ENCODE data around the gene ZNF407. TPM values are rescaled to one million over a fixed set of nuclear protein-coding genes. Genes with fewer than 3 reads are reported as not detected.
"Not testable (repeated sequence)": the region's sequence is repeated elsewhere in the genome, so short reads cannot be mapped to it uniquely, and the experiment has no call there.

Gene ZNF407
- total and polyA plus RNA-seq, 4 donors = 2.8 to 34.9 (median 9.5) TPM

DNA sequence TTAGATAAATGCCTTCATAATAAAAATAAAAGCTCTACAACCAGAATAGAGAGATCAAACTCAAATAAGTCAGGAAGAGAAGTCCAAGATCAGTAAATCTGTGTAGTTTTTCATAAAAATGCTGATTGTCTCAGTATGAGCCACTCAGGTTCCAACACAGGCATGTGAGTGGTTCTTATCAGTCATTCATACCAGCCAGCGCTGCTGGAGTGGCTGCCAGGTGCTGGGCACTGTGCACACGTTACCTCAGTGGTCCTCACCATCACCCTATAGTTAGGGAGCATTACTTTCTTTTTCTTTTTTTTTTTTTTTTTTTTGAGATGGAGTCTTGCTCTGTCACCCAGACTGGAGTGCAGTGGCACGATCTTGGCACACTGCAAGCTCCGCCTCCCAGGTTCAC is 39.6 kb upstream of the ZNF407 start:
- no peak for TF ChIP-seq CTCF (IDR thresholded peaks at IDR 0.05; ENCODE audit: control extremely low read depth, extremely low read depth)
- Histone ChIP-seq H3K4me3 (no peak overlapping the region), H3K4me1 (ENCODE audit: control insufficient read depth in 5 of 5, insufficient read depth in 5 of 5, low read length in 5 of 5) (peaks cover 0 to 20% (median 4%) of the 10 kb centered on the region in 5 donors), H3K9ac (ENCODE audit: insufficient read depth in 1 of 2, low read length in 2 of 2) (no peak overlapping the region), H3K36me3 (ENCODE audit: control insufficient read depth in 4 of 4, insufficient read depth in 4 of 4, low read length in 4 of 4) (no peaks in the 10 kb centered on the region), H3K9me3 (ENCODE audit: control insufficient read depth in 4 of 4, insufficient read depth in 3 of 4, low read length in 3 of 4) (no peaks in the 10 kb centered on the region), H3K27me3 (ENCODE audit: control insufficient read depth in 3 of 3, insufficient read depth in 3 of 3, low read length in 2 of 3) (no peaks in the 10 kb centered on the region), H3K27ac (ENCODE audit: low read depth in 1 of 2, low read length in 1 of 2) (no peak overlapping the region)
- DNase-seq (peak in 1 of 3 donors; percentile 45), ATAC-seq (ENCODE audit: insufficient read depth, low FRiP score) (no peak)
- 81 to 84% methylated on average over 4 of the region's 4 CpGs for WGBS, 2 donors

DNA sequence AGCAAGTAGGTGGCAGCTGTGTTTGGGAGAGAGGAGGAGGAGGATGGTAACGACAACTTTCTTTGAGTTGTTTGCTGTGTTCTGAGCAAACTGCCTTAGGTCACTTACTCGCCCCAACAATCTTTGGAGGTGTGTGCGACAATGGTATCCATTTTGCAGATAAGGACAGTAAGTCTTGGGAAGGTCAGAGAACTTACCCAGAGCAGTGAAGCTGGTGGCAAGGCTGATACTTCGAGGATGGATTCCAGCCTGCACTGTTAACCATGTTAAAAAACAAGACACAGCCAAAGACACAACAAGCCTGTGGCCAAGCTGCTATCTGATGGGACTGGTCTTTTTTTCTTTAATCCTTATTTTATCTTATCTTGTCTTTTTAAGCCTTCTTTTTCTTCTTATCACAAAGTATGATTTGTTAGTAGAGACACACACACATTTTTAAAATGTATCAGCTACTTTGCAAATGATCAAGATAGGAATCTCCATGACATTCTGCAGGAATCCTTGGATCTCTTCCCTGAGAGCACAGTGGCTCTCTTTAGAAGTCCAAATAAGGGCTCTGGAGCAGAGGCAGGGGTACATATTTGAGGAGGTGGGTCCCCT is 35.4 kb upstream of the ZNF407 start:
- no peak overlapping the region for H3K27ac ChIP-seq (ENCODE audit: low read depth in 1 of 2, low read length in 1 of 2)
- H3K27me3 ChIP-seq (ENCODE audit: control insufficient read depth in 3 of 3, insufficient read depth in 3 of 3, low read length in 2 of 3) = no peaks in the 10 kb centered on the region
- WGBS, 2 donors = 83 to 96% methylated on average over 4 of the region's 4 CpGs
- H3K4me3 ChIP-seq = no peak overlapping the region
- ATAC-seq (ENCODE audit: insufficient read depth, low FRiP score) = no peak
- TF ChIP-seq CTCF (IDR thresholded peaks at IDR 0.05; ENCODE audit: control extremely low read depth, extremely low read depth) = no peak
- H3K36me3 ChIP-seq (ENCODE audit: control insufficient read depth in 4 of 4, insufficient read depth in 4 of 4, low read length in 4 of 4) = no peaks in the 10 kb centered on the region
- peaks cover 0 to 35% (median 4%) of the 10 kb centered on the region in 5 donors for H3K4me1 ChIP-seq (ENCODE audit: control insufficient read depth in 5 of 5, insufficient read depth in 5 of 5, low read length in 5 of 5)
- DNase-seq = peak in 2 of 3 donors; percentile 50 to 52
- peaks cover 0 to 6% (median 0%) of the 10 kb centered on the region in 4 donors for H3K9me3 ChIP-seq (ENCODE audit: control insufficient read depth in 4 of 4, insufficient read depth in 3 of 4, low read length in 3 of 4)
- no peak overlapping the region for H3K9ac ChIP-seq (ENCODE audit: insufficient read depth in 1 of 2, low read length in 2 of 2)

DNA sequence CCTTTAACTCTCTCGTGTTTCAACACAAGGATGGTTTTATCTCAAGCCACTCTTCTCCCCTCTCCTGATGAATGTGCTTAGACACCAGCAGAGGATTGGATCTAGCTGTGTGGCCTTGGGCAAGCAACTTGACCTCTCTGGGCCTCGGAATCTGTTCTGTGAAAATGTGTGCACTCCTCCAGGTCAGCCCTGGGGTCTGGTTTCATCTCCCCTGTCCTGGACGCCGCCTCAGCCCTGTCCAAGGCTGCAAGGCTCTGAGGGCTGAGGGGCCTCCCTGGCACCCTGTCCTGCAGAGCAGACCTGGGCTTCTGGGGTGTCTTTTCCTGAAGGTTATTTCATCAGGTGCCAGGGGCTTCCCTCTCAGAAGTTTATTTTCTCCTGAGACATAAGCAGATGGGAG is 34.9 kb upstream of the ZNF407 start:
- no peak overlapping the region for H3K9ac ChIP-seq (ENCODE audit: insufficient read depth in 1 of 2, low read length in 2 of 2)
- peaks cover 0 to 8% (median 0%) of the 10 kb centered on the region in 4 donors for H3K9me3 ChIP-seq (ENCODE audit: control insufficient read depth in 4 of 4, insufficient read depth in 3 of 4, low read length in 3 of 4)
- 77 to 90% methylated on average over 4 of the region's 4 CpGs for WGBS, 2 donors
- no peak overlapping the region for H3K27ac ChIP-seq (ENCODE audit: low read depth in 1 of 2, low read length in 1 of 2)
- H3K4me3 ChIP-seq = no peak overlapping the region
- no peaks in the 10 kb centered on the region for H3K27me3 ChIP-seq (ENCODE audit: control insufficient read depth in 3 of 3, insufficient read depth in 3 of 3, low read length in 2 of 3)
- ATAC-seq (ENCODE audit: insufficient read depth, low FRiP score) = no peak
- H3K36me3 ChIP-seq (ENCODE audit: control insufficient read depth in 4 of 4, insufficient read depth in 4 of 4, low read length in 4 of 4) = no peaks in the 10 kb centered on the region
- DNase-seq = no peak
- TF ChIP-seq CTCF (IDR thresholded peaks at IDR 0.05; ENCODE audit: control extremely low read depth, extremely low read depth) = no peak
- peaks cover 0 to 35% (median 4%) of the 10 kb centered on the region in 5 donors for H3K4me1 ChIP-seq (ENCODE audit: control insufficient read depth in 5 of 5, insufficient read depth in 5 of 5, low read length in 5 of 5)

DNA sequence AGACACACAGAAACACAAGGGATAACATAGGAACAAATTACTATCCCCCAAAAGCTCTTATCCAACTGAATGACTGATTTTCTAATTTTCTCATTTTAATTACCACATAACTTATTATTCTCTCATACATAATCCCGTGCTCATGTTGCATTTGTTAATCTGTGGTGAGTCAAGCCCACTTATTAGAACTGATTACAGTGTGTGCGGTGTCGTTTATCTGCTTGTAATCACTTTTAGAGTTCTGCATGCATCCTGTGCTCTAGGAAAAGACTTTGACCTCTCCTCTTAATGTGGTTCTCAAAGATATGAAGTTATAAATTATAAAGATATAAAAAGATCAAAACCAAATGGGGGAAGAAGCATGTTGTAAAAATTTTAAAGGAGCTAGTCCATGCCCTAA is 33.7 kb upstream of the ZNF407 start:
- DNase-seq = peak in 2 of 3 donors; percentile 31 to 48
- WGBS, 2 donors = 43 to 47% methylated on average over 3 of the region's 3 CpGs
- H3K4me1 ChIP-seq (ENCODE audit: control insufficient read depth in 5 of 5, insufficient read depth in 5 of 5, low read length in 5 of 5) = peaks cover 0 to 35% (median 4%) of the 10 kb centered on the region in 5 donors

DNA sequence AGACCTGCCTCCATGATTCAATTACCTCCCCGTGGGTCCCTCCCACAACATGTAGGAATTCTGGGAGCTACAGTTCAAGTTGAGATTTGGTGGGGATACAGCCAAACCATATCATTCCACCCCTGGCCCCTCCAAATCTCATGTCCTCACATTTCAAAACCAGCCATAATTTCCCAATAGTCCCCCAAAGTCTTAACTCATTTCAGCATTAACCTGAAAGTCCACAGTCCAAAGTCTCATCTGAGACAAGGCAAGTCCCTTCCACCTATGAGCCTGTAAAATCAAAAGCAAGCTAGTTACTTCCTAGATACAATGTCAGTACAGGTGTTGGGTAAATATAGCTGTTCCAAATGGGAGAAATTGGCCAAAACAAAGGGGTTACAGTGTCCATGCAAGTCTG is 32.5 kb upstream of the ZNF407 start:
- H3K27me3 ChIP-seq (ENCODE audit: control insufficient read depth in 3 of 3, insufficient read depth in 3 of 3, low read length in 2 of 3); H3K27ac ChIP-seq (ENCODE audit: low read depth in 1 of 2, low read length in 1 of 2); H3K4me3 ChIP-seq; ATAC-seq (ENCODE audit: insufficient read depth, low FRiP score); DNase-seq; H3K36me3 ChIP-seq (ENCODE audit: control insufficient read depth in 4 of 4, insufficient read depth in 4 of 4, low read length in 4 of 4); H3K9ac ChIP-seq (ENCODE audit: insufficient read depth in 1 of 2, low read length in 2 of 2): not testable (repeated sequence)
- H3K9me3 ChIP-seq (ENCODE audit: control insufficient read depth in 4 of 4, insufficient read depth in 3 of 4, low read length in 3 of 4) = peaks cover 0 to 10% (median 0%) of the 10 kb centered on the region in 4 donors
- H3K4me1 ChIP-seq (ENCODE audit: control insufficient read depth in 5 of 5, insufficient read depth in 5 of 5, low read length in 5 of 5) = peaks cover 0 to 35% (median 4%) of the 10 kb centered on the region in 5 donors
- 85 to 100% methylated on average over 1 of the region's 1 CpG for WGBS, 2 donors

More for the DNA sequence above, 33.7 kb upstream of the ZNF407 start:
- no peaks in the 10 kb centered on the region for H3K27me3 ChIP-seq (ENCODE audit: control insufficient read depth in 3 of 3, insufficient read depth in 3 of 3, low read length in 2 of 3)
- no peaks in the 10 kb centered on the region for H3K36me3 ChIP-seq (ENCODE audit: control insufficient read depth in 4 of 4, insufficient read depth in 4 of 4, low read length in 4 of 4)
- no peak for TF ChIP-seq CTCF (IDR thresholded peaks at IDR 0.05; ENCODE audit: control extremely low read depth, extremely low read depth)
- no peak overlapping the region for H3K4me3 ChIP-seq
- H3K9me3 ChIP-seq (ENCODE audit: control insufficient read depth in 4 of 4, insufficient read depth in 3 of 4, low read length in 3 of 4) = peaks cover 0 to 10% (median 0%) of the 10 kb centered on the region in 4 donors
- no peak overlapping the region for H3K9ac ChIP-seq (ENCODE audit: insufficient read depth in 1 of 2, low read length in 2 of 2)
- ATAC-seq (ENCODE audit: insufficient read depth, low FRiP score) = no peak
- H3K27ac ChIP-seq (ENCODE audit: low read depth in 1 of 2, low read length in 1 of 2) = no peak overlapping the region
